Stimulated activated CD4-positive, alpha-beta T cell treated with anti-CD3 and anti-CD28 coated beads, Interleukin-2, amount 100 ng/mL, for 48 hours (primary cell): Measurements from ENCODE around the gene ADAP1.

Experiments
- DNase-seq, 2 donors: peaks; one replicate each; pipeline ENCODE4 v3.0.0-alpha.2; 2020

The ADAP1 gene

GRCh38 chr7:919924-920341 lies 34.5 kb downstream of the ADAP1 start:
- no peak for DNase-seq

DNA sequence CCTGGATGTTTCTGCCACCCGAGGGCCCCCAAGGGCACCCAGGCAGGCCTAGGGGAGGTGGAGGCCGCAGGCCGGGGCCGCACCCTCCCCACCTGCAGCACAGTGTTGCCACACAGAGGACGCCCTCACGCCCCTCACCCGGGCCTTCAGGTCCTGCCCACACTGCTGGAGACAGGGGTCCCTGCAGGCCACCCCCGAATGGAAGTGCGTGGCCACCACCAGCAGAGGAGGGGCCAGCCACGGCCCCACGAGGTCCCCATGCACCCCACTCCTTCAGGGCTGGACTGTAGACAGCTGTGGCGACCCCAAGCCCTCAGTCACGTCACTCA lies 35.4 kb downstream of the ADAP1 start:
- no peak for DNase-seq

- DNase-seq: no peak
Measured at GRCh38 chr7:918441-919113, 35.9 kb downstream of the ADAP1 start.

GRCh38 chr7:918118-918425 lies 36.4 kb downstream of the ADAP1 start:
- DNase-seq: no peak

- no peak for DNase-seq
Measured at GRCh38 chr7:917255-918117, 37.0 kb downstream of the ADAP1 start.

DNA sequence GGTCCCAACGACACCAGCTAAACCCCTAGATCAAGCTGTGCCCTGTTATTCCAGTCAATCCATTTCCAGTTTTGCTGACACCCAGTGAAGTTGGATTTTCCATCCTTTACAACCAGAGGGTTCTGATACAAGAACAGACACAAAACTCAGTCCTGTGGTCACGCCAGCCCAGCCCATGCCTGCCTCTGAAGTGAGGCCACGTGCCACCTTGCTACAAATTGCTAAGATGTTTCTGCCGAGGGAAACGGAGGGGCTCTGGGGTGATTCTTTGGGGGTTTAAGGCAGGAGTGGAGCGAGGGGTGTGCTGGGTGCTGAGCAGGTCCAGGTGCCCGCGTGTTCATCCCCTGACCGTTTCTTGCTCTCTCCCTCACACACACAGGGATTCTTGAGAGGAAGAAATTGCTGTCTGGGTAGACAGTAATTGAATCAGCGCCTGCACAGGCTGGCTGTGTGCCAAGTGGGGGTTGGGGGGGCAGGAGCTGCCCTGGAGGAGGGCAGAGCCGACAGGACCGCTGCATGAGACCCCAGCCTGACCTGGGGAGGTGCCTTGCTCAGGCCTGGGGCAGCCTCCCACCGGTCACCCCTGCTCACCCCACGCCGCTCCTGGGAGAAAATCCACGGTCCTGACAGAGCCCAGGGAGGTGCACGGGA lies 38.1 kb downstream of the ADAP1 start:
- DNase-seq: no peak

- DNase-seq: no peak
Measured at GRCh38 chr7:915291-916218, 38.9 kb downstream of the ADAP1 start.

- DNase-seq: no peak
Measured at GRCh38 chr7:914521-915194, 39.8 kb downstream of the ADAP1 start.

DNA sequence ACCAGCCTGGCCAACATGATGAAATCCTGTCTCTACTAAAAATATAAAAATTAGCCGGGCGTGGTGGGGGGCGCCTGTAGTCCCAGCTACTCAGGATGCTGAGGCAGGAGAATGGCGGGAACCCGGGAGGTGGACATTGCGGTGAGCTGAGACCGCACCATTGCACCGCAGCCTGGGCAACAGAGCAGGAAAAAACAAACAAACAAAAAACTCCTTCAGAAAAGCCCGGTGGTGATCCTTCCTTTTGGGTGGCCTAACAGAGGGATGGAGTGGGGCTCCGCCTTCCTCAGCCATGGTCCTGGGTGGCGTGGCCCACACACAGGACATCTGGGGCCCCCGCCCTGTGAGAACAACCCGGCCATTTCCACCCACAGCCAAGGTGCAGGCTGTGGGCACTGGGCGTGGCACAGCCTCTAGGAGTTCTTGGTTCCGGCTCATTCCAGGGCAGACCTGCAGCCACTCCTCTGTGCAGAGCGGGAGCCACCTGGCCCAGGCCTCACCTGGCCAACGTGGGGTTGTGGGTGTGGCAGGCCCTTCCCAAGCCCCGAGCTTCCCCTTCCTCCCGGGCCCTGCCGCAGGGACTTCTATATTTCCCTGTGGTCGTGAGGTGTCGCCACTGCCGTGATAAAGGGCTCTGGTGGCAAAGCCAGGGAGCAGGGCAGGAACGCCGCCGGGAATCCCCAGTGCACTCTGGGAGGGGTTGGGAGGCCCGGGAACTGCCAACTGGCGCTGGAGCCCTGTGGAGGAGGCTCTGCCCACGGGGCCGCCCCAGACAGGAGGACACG lies 40.6 kb downstream of the ADAP1 start:
- DNase-seq: no peak

- DNase-seq: no peak
Measured at GRCh38 chr7:911791-912480, 42.5 kb downstream of the ADAP1 start.

- no peak for DNase-seq
Measured at GRCh38 chr7:910931-911431, 43.5 kb downstream of the ADAP1 start.

GRCh38 chr7:910441-910861 lies 44.0 kb downstream of the ADAP1 start:
- no peak for DNase-seq

- no peak for DNase-seq
Measured at GRCh38 chr7:909358-910329, 44.8 kb downstream of the ADAP1 start.

DNA sequence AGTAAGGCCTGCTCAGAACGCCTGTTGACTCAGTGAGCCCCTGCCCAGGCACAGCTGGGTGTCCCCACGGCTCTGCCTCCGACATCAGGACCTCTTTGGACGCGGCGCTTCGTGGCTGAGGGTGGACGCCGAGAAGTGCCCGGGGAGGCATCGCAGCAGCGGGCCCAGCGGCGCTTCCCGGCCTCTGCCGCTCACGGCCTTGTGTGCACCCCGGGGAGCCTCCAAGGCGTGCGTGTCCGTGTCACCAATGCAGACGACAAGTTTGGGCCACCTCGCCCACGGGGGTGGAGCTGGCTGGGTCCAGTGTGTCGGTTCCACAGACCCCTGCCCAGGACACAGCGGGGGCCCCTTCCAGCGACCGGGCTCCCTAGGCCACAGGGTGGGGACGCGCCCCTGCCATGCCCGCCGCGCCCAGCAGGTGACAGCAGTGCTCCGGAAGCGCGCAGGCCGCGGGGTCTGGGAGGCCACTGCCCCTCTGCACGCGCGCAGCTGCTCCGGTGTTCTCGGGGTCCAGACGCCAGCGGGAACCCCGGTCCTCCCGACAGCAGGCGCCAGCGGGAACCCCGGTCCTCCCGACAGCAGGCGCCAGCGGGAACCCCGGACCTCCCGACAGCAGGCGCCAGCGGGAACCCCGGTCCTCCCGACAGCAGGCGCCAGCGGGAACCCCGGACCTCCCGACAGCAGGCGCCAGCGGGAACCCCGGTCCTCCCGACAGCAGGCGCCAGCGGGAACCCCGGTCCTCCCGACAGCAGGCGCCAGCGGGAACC lies 45.7 kb downstream of the ADAP1 start:
- DNase-seq: peak; percentile 73 to 74

DNA sequence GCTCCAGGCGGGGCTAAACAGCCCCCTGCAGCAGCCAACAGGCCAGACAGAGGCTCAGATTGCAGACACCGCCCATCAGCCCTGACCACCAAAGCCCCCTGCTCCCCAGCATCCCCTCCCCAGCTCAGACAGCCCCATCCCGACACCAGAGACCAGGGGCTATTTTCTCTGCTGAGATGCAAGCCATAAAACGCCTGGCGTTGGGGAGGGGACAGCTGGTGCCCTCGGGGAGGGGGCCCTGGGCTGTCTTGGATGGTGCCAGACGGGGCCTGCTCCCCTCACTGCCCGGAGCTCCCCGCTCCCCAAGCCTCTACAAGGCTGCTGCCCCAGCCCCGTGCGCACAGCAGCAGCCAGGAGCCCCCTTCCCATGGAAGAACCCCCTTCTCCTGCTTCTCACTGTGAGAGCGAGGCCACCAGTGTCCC lies 46.3 kb downstream of the ADAP1 start:
- no peak for DNase-seq

DNA sequence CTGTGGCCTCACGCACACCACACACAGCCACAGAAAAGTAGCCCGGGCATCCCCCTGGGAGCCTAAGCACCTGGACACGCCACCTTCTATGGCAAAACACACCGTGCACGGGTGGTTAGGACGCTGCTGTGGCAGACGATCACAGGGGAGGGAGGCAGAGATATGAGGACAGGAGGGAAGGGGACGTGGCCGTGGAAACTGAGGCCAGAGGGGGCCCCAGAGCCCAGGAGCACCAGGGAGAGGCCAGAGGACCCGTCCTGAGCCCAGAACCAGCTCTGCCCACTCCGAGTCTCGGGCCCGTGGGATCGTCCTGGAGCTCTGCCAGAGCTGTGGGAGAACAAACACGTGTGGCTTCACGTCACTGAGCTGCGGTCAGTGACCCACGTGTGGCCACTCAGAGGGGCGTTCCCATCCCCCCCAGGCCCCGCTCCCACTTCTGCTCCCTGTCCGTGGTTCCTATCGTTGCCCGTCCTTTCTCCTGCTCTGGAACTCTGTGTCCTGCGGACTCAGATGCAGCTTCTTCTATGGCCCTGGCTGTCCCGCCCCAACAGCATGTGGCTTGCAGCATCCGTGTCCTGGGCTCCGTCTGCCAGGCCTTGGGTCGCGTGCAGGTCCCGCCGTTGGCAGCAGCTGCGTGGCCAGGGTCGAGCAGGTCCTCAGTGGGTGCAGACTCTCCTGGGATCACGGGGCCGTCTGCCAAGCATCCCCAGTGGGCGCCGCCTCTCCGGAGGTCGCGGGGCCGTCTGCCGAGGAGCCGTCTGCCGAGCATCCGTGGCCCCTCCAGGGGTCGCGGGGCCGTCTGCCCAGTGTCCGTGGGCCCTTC lies 47.1 kb downstream of the ADAP1 start:
- no peak for DNase-seq

DNA sequence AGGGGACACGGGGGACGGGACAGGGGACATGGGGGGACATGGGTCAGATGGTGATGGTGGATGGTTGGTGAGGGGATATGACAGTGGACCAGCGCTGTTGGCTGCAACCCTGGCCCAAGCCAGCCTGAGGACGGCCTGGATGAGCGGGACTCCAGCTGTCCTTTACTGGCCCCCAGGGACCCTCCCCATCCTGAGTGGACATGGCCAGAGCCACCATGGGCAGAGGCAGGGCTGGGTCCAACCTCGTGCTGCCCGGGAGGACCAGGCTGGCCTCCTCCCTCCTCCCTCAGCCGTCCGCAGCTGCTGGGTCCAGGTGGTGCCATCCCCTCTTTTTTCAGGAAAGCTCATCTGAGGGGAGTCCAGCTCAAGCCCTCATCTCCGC lies 47.7 kb downstream of the ADAP1 start:
- no peak for DNase-seq

DNA sequence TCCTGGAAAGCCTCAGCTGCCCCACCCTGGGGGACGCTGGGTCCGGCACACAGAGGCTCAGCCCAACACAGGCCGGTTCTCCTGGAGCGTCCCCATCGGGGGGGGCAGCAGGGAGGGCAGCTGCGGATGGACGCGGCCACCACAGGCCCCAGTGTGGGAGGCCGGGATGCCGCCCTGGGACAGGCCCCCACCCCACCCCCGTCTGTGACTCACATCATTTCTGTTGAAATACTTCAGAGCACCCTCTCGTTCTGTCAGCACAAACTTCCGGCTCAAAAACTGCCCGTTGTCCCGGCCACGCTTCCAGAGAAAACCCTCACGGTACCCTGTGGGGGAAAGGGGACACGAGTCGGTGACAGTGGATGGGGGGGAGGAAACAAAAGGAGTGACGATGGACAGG lies 49.6 kb downstream of the ADAP1 start:
- DNase-seq: no peak
